HCT116 (cell line): Measurements from ENCODE around the gene CHRDL1. TPM values are rescaled to one million over a fixed set of nuclear protein-coding genes. Genes with fewer than 3 reads are reported as not detected.

Experiments
- ATAC-seq: fragments of 200-7000 bp; cut with Tn5 transposase; 2 replicates; pipeline ENCODE4 v1.9.1; 2020; ENCODE audit warnings: mild to moderate bottlenecking, moderate library complexity
- BruUV-seq: library from RNA; stranded (reverse); fragments of 400-500 nt; replicated peaks from 2 replicates; lab custom pipeline; 2021; lab: Mats Ljungman, UMichigan
- CTCF ChIA-PET: fragments of 300-600 bp; sonication (Branson Sonifier 250); formaldehyde crosslinking; loops from one replicate; lab custom pipeline; 2021; ENCODE audit warnings: antibody characterized with exemption; lab: Charles Lee
- POLR2A ChIA-PET: fragments of 300-600, 350-600 bp; sonication (Branson Sonifier 250); formaldehyde crosslinking; loops from one replicate; lab custom pipeline; 2021; ENCODE audit warnings: antibody characterized with exemption; lab: Charles Lee
- RAD21 ChIA-PET, 2 experiments: fragments of 300-600 bp; sonication (Branson Sonifier 250); formaldehyde crosslinking; loops; one replicate each; lab custom pipeline; 2023; ENCODE audit warnings: low total read pairs in 2 of 2; ENCODE audit not compliant: uncharacterized antibody in 2 of 2, unreplicated experiment in 2 of 2, low non-redundant PET in 1 of 2; lab: Charles Lee
- DNase-seq: peaks from one replicate; pipeline ENCODE4 v3.0.0-alpha.2; 2010; ENCODE audit warnings: low read depth, low spot score
- H2AFZ ChIP-seq: fragments of 200-600 bp; shearing (Covaris generic), sonication (generic); 2 replicates; pipeline ENCODE4 v1.6.1; 2017; ENCODE audit warnings: low read depth, mixed run types, mixed read lengths, antibody characterized with exemption, low read length; ENCODE audit not compliant: poor library complexity, severe bottlenecking
- H3K27ac ChIP-seq: 2 replicates; pipeline ENCODE4 v1.5.1; 2012; ENCODE audit warnings: low read depth, low read length
- H3K27me3 ChIP-seq: fragments of 200-600 bp; sonication (generic); 2 replicates; pipeline ENCODE4 v1.6.1; 2016; ENCODE audit warnings: mixed run types, low read length, mixed read lengths; ENCODE audit not compliant: insufficient read depth
- H3K36me3 ChIP-seq, 2 experiments: fragments of 200-500 bp in 1 of 2; fragments of 200-600 bp in 1 of 2; sonication (Bioruptor generic) in 1 of 2; sonication (generic) in 1 of 2; 2 replicates each; pipeline versions ENCODE4 v1.5.1 to v1.6.1; 2014 to 2016; ENCODE audit warnings: low read length in 2 of 2, inconsistent platforms in 1 of 2, mixed read lengths in 1 of 2, mixed run types in 1 of 2; ENCODE audit not compliant: insufficient read depth in 2 of 2, control insufficient read depth in 1 of 2
- H3K4me1 ChIP-seq, 2 experiments: fragments of 200-600 bp in 1 of 2; sonication (generic) in 1 of 2; 2 replicates each; pipeline versions ENCODE4 v1.5.1 to v1.6.1; 2012 to 2017; ENCODE audit warnings: low read length in 2 of 2, inconsistent platforms in 1 of 2, mild to moderate bottlenecking in 1 of 2, mixed read lengths in 1 of 2, mixed run types in 1 of 2, moderate library complexity in 1 of 2; ENCODE audit not compliant: insufficient read depth in 2 of 2, control insufficient read depth in 1 of 2
- H3K4me2 ChIP-seq: fragments of 200-600 bp; sonication (generic); 2 replicates; pipeline ENCODE4 v1.6.1; 2017; ENCODE audit warnings: mixed run types, low read length, mixed read lengths
- H3K4me3 ChIP-seq, 2 experiments: fragments of 200-600 bp in 1 of 2; sonication (generic) in 1 of 2; replicated peaks in 1 of 2; 2 replicates each; pipeline ENCODE4 v1.5.1; 2011 to 2016; ENCODE audit warnings: low read length in 2 of 2, control low read depth in 1 of 2, low read depth in 1 of 2, mild to moderate bottlenecking in 1 of 2, mixed read lengths in 1 of 2, mixed run types in 1 of 2
- H3K79me2 ChIP-seq: fragments of 200-600 bp; sonication (generic); 2 replicates; pipeline ENCODE4 v1.6.1; 2017; ENCODE audit warnings: mild to moderate bottlenecking, mixed run types, low read length, moderate library complexity, mixed read lengths; ENCODE audit not compliant: insufficient read depth
- H3K9ac ChIP-seq: fragments of 200-600 bp; sonication (generic); 2 replicates; pipeline ENCODE4 v1.6.1; 2016; ENCODE audit warnings: low read length, mixed read lengths
- H3K9me2 ChIP-seq: fragments of 200-600 bp; sonication (generic), shearing (Covaris generic); 2 replicates; pipeline ENCODE4 v1.6.1; 2017; ENCODE audit warnings: mixed run types, mild to moderate bottlenecking, moderate library complexity; ENCODE audit not compliant: insufficient read depth
- H3K9me3 ChIP-seq, 2 experiments: fragments of 200-500 bp in 1 of 2; fragments of 200-600 bp in 1 of 2; sonication (Bioruptor generic) in 1 of 2; sonication (generic) in 1 of 2; 2 replicates each; pipeline ENCODE4 v1.6.1; 2014 to 2017; ENCODE audit warnings: low read length in 2 of 2, mixed read lengths in 2 of 2, inconsistent platforms in 1 of 2, low read depth in 1 of 2, mild to moderate bottlenecking in 1 of 2, mixed run types in 1 of 2, moderate library complexity in 1 of 2; ENCODE audit not compliant: control insufficient read depth in 1 of 2, insufficient read depth in 1 of 2
- H4K20me1 ChIP-seq: fragments of 200-600 bp; sonication (generic), shearing (Covaris generic); 2 replicates; pipeline ENCODE4 v1.6.1; 2017; ENCODE audit warnings: mixed run types, mild to moderate bottlenecking, moderate library complexity; ENCODE audit not compliant: insufficient read depth
- CBX3 ChIP-seq: IDR thresholded peaks from 2 replicates; pipeline ENCODE4 v1.6.1; 2012; ENCODE audit warnings: low read depth
- EGR1 ChIP-seq: IDR thresholded peaks from 2 replicates; pipeline ENCODE4 v1.6.1; 2012; ENCODE audit warnings: low read depth
- ELF1 ChIP-seq: IDR thresholded peaks from 2 replicates; pipeline ENCODE4 v1.6.1; 2012; ENCODE audit warnings: low read depth, borderline replicate concordance
- EZH2 ChIP-seq: fragments of 200-600 bp; sonication (generic); IDR thresholded peaks from 2 replicates; pipeline ENCODE4 v1.6.1; 2017; ENCODE audit warnings: antibody characterized with exemption, mixed run types
- EZH2phosphoT487 ChIP-seq: fragments of 200-600 bp; IDR thresholded peaks from 2 replicates; pipeline ENCODE4 v1.6.1; 2018; ENCODE audit warnings: antibody characterized with exemption, borderline replicate concordance
- FOSL1 ChIP-seq: IDR thresholded peaks from 2 replicates; pipeline ENCODE4 v1.6.1; 2012; ENCODE audit warnings: low read depth
- POLR2A ChIP-seq: IDR thresholded peaks from 2 replicates; pipeline ENCODE4 v1.7.0; 2011; ENCODE audit warnings: borderline replicate concordance; ENCODE audit not compliant: insufficient read depth, insufficient read length; ENCODE audit errors: extremely low read depth
- POLR2AphosphoS5 ChIP-seq: IDR thresholded peaks from 2 replicates; pipeline ENCODE4 v1.6.1; 2011; ENCODE audit warnings: mild to moderate bottlenecking, low read depth, low read length, moderate library complexity
- RAD21 ChIP-seq: IDR thresholded peaks from 2 replicates; pipeline ENCODE4 v1.6.1; 2012; ENCODE audit warnings: low read depth, mild to moderate bottlenecking
- SP1 ChIP-seq: IDR thresholded peaks from 2 replicates; pipeline ENCODE4 v1.6.1; 2012; ENCODE audit warnings: low read depth
- SRF ChIP-seq: IDR thresholded peaks from 2 replicates; pipeline ENCODE4 v1.6.1; 2012; ENCODE audit warnings: low read depth
- TCF7L2 ChIP-seq: IDR thresholded peaks from 2 replicates; pipeline ENCODE4 v1.7.0; 2011; ENCODE audit warnings: borderline replicate concordance, inconsistent platforms; ENCODE audit not compliant: insufficient read depth, insufficient read length; ENCODE audit errors: extremely low read depth
- ZFX ChIP-seq: fragments of 450-650 bp; IDR thresholded peaks from 2 replicates; pipeline ENCODE4 v1.6.1; 2017
- ZNF274 ChIP-seq: fragments of 200-500 bp; sonication (Bioruptor generic); IDR thresholded peaks from 2 replicates; pipeline ENCODE4 v1.6.1; 2014; ENCODE audit warnings: mild to moderate bottlenecking, low read depth, low read length, inconsistent platforms
- intact Hi-C: fragments of 100-400 bp; cut with micrococcal nuclease; formaldehyde crosslinking; loops from 2 replicates; pipeline ENCODE4 v1.10.0; 2022
- total RNA-seq: library from RNA; stranded (reverse); gene quantifications from one replicate; pipeline ENCODE4 v1.2.1, GENCODE V29; 2021; ENCODE audit not compliant: unreplicated experiment
- TF ChIP-seq, protein P1 (sequence below): IDR thresholded peaks from 2 replicates; pipeline ENCODE4 v1.6.1; 2012
- TF ChIP-seq, protein P2 (sequence below): IDR thresholded peaks from 2 replicates; pipeline ENCODE4 v1.6.1; 2012
- TF ChIP-seq, protein P3 (sequence below): IDR thresholded peaks from 2 replicates; pipeline ENCODE4 v1.6.1; 2012; ENCODE audit warnings: low read depth

CHRDL1 gene
- total RNA-seq, 1 experiment from 2014 or later: 0.05 TPM

DNA sequence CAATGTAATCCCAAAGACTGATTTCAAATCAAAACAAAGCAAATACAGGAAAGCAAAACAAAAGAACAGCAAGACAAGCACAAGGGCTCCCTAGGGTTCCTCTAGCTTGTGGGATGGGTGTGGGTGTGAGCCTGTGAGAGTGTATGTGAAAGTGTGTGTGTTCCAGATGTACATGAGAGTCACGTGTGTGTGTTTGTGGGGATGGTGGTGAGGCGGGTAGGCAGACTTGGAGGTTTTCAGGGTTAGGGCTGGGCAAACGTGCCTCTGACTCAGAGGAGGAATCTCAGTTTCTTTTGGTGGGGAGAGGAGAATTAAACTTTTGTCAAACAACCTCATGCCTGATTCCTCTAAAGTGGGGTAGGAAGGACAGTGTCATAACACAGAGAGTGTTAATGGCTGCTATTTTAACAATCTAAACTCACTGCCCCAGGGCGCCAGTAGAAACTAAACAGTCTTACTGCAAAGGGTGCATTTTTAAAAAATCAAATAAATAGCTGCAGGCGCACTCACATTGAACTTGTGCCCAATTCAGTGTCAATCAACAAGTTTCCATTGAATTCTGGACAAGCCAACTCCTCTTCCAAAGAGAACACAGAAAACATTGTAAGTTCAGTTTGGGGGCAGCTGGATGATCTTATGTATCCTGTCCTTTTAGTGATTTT is 51.8 kb downstream of the CHRDL1 start:
- no peaks in the 10 kb centered on the region for H3K9me2 ChIP-seq
- H3K27me3 ChIP-seq: no peaks in the 10 kb centered on the region
- DNase-seq (no peak), ATAC-seq (no peak)
- no peak overlapping the region for H3K4me3 ChIP-seq
- intact Hi-C loops: no loop called here
- POLR2A ChIA-PET: no interaction called here
- TF ChIP-seq, protein P1, sequence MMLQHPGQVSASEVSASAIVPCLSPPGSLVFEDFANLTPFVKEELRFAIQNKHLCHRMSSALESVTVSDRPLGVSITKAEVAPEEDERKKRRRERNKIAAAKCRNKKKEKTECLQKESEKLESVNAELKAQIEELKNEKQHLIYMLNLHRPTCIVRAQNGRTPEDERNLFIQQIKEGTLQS: no peak
- no peak for TF ChIP-seq CBX3
- TF ChIP-seq EGR1: no peak
- no peaks in the 10 kb centered on the region for H4K20me1 ChIP-seq
- no peaks in the 10 kb centered on the region for H3K79me2 ChIP-seq
- H3K36me3 ChIP-seq: no peaks in the 10 kb centered on the region
- CTCF ChIA-PET: no interaction called here
- H3K9me3 ChIP-seq: no peaks in the 10 kb centered on the region
- no TSS peak for BruUV-seq
- no peak overlapping the region for H3K27ac ChIP-seq
- H3K9ac ChIP-seq: no peak overlapping the region
- H2AFZ ChIP-seq: no peak overlapping the region
- no peak overlapping the region for H3K4me2 ChIP-seq
- H3K4me1 ChIP-seq: no peaks in the 10 kb centered on the region
- RAD21 ChIA-PET: no interaction called here

DNA sequence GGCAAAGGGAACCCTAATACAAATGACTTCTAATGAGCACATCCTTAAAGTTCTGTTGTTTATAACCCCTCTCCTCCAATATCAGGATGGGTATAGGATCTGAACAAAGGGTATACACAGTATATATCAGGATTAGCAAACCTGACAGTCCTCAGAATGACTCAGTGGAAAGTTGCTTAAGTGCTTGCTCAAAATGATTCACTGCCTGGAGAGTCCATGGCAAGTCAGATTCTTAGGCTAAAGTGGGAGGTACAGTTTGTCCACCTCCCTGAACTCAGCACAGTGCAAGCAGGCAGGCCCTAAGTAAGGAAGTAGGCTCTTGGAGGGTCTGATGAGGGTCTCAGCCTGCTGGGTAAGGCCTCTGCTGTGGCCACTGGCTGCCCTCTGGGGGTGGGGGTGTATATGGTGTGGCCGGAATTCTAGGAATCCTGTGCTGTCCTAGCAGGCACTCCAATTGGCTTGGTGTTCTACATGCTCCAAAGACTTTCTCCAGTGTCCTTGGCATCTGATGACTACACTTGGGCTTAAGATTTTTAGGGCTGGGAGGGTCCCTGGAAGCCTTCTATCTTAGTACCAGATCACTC is 54.3 kb downstream of the CHRDL1 start:
- Histone ChIP-seq H3K27me3 (peaks cover 5% of the 10 kb centered on the region; the same call in 1 of the 2 replicates), H3K36me3 (no peaks in the 10 kb centered on the region), H3K79me2 (no peaks in the 10 kb centered on the region), H3K9me2 (no peaks in the 10 kb centered on the region), H3K9me3 (no peaks in the 10 kb centered on the region), H3K9ac (no peak overlapping the region), H3K4me3 (no peak overlapping the region), H4K20me1 (no peaks in the 10 kb centered on the region), H3K4me2 (no peak overlapping the region), H2AFZ (no peak overlapping the region), H3K27ac (no peak overlapping the region), H3K4me1 (no peaks in the 10 kb centered on the region)
- ATAC-seq: no peak
- intact Hi-C loops: no loop called here
- ChIA-PET CTCF (no interaction called here), POLR2A (no interaction called here), RAD21 (no interaction called here)
- no peak for DNase-seq
- BruUV-seq: no TSS peak
- no peak for TF ChIP-seq SP1
- TF ChIP-seq FOSL1: no peak
- no peak for TF ChIP-seq CBX3
- TF ChIP-seq EGR1: no peak
- TF ChIP-seq SRF: no peak
- TF ChIP-seq RAD21: no peak
- TF ChIP-seq EZH2phosphoT487: no peak
- TF ChIP-seq POLR2A: no peak
- no peak for TF ChIP-seq EZH2
- TF ChIP-seq POLR2AphosphoS5: no peak
- no peak for TF ChIP-seq ZFX
- TF ChIP-seq TCF7L2: no peak
- TF ChIP-seq, protein P2, sequence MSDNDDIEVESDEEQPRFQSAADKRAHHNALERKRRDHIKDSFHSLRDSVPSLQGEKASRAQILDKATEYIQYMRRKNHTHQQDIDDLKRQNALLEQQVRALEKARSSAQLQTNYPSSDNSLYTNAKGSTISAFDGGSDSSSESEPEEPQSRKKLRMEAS: no peak
- no peak for TF ChIP-seq ELF1
- no peak for TF ChIP-seq ZNF274
- TF ChIP-seq, protein P3, sequence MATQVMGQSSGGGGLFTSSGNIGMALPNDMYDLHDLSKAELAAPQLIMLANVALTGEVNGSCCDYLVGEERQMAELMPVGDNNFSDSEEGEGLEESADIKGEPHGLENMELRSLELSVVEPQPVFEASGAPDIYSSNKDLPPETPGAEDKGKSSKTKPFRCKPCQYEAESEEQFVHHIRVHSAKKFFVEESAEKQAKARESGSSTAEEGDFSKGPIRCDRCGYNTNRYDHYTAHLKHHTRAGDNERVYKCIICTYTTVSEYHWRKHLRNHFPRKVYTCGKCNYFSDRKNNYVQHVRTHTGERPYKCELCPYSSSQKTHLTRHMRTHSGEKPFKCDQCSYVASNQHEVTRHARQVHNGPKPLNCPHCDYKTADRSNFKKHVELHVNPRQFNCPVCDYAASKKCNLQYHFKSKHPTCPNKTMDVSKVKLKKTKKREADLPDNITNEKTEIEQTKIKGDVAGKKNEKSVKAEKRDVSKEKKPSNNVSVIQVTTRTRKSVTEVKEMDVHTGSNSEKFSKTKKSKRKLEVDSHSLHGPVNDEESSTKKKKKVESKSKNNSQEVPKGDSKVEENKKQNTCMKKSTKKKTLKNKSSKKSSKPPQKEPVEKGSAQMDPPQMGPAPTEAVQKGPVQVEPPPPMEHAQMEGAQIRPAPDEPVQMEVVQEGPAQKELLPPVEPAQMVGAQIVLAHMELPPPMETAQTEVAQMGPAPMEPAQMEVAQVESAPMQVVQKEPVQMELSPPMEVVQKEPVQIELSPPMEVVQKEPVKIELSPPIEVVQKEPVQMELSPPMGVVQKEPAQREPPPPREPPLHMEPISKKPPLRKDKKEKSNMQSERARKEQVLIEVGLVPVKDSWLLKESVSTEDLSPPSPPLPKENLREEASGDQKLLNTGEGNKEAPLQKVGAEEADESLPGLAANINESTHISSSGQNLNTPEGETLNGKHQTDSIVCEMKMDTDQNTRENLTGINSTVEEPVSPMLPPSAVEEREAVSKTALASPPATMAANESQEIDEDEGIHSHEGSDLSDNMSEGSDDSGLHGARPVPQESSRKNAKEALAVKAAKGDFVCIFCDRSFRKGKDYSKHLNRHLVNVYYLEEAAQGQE: no peak
